ENCODE data around the gene SLC25A30. TPM values are rescaled to one million over a fixed set of nuclear protein-coding genes. Genes with fewer than 3 reads are reported as not detected.

Gene SLC25A30
- total and polyA plus RNA-seq, 2 of the 13 experiments (the other 11 are each of a cell fraction or from before 2014, with no cell fraction given), result 19.6 to 22.5 TPM

GRCh38 chr13:45464687-45465453 is 46.7 kb upstream of the SLC25A30 start, which contains the start of gene COG3 (continued):
- TF ChIP-seq REST (IDR thresholded peaks at IDR 0.05; ENCODE audit: borderline replicate concordance in 1 of 2, low read depth in 1 of 2, low read length in 2 of 2), result no peak; a peak in 1 of 4 replicates
- TF ChIP-seq HOXD1 (CRISPR knock-in tag; IDR thresholded peaks at IDR 0.05), result 0 out of 2 replicates have a peak, but pooled peaks have one; percentile 6
- peak; percentile 49; the same call in 1 of the 2 replicates for TF ChIP-seq ZNF224 (CRISPR knock-in tag; IDR thresholded peaks at IDR 0.05)
- TF ChIP-seq ZBED4 (CRISPR knock-in tag; IDR thresholded peaks at IDR 0.05; ENCODE audit: borderline replicate concordance), result no peak; the same call in 1 of the 2 replicates
- TF ChIP-seq ZNF496 (CRISPR knock-in tag; IDR thresholded peaks at IDR 0.05; ENCODE audit: insufficient replicate concordance), result no peak
- no peak for TF ChIP-seq ZNF10 (CRISPR knock-in tag; IDR thresholded peaks at IDR 0.05; ENCODE audit: borderline replicate concordance, low read depth)
- peak; percentile 91; the same call in 1 of the 2 replicates for TF ChIP-seq DMAP1 (CRISPR knock-in tag; IDR thresholded peaks at IDR 0.05)
- no peak for TF ChIP-seq MATR3 (CRISPR knock-in tag; IDR thresholded peaks at IDR 0.05)
- peak; percentile 96 for TF ChIP-seq AGO2 (optimal IDR thresholded peaks at IDR 0.05; ENCODE audit: low read depth, low read length)
- no peak for TF ChIP-seq FUBP1 (CRISPR knock-in tag; IDR thresholded peaks at IDR 0.05; ENCODE audit: borderline replicate concordance)
- 0 out of 2 replicates have a peak, but pooled peaks have one; percentile 48 for TF ChIP-seq BCL3 (CRISPR knock-in tag; IDR thresholded peaks at IDR 0.05)
- TF ChIP-seq ZNF276 (CRISPR knock-in tag; IDR thresholded peaks at IDR 0.05; ENCODE audit: low read depth), result 0 out of 2 replicates have a peak, but pooled peaks have one; percentile 54
- peak; percentile 74 for TF ChIP-seq SRSF1 (optimal IDR thresholded peaks at IDR 0.05; ENCODE audit: low read depth, low read length)
- no peak for TF ChIP-seq ZNF713 (CRISPR knock-in tag; IDR thresholded peaks at IDR 0.05)
- TF ChIP-seq RFX3 (CRISPR knock-in tag; IDR thresholded peaks at IDR 0.05), result no peak

All from HepG2 (cell line).